NCI-H1930 (cell line): ENCODE data around the gene FAM221B.

Source experiments
- DNase-seq, 2 experiments: peaks; one replicate each; lab custom pipeline; 2025; lab: John Stamatoyannopoulos, UW

The FAM221B gene, protein sequence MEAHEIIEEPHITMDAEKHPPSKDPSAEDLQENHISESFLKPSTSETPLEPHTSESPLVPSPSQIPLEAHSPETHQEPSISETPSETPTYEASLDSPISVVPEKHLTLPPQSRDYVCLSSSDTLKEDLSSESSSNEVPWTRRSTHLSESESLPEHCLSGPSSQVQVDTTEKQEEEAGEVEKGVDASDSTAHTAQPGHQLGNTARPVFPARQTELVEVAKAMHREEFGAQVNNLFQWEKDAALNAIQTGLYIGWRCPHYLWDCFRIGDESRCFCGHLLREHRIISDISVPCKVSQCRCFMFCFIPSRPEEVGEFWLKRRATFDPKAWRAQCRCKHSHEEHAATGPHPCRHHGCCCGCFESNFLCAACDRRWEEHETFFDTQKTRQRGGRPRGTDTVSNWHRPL

DNA sequence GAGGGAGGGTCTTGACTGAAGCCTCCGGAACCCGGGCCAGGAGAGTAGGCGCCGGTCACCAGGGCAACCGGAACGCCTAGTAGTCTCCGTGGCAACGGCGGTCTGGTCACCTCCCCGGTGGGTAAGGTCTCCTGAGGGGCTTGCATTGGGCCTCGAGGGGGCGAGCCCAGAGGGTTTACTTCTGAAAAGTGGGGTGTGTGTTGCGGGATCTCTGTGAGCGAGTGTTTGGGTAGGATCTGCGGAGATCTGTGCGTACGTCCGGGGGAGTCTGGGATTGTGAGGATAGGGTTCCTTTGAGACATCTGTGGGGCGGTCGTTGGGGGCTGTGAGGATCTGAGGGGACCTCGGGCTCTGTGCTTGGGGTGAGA is at the start of gene FAM221B:
Gene FAM221B (minus strand): TSS at position 17 of the 368 bp plus-strand sequence. CDS start 2,571 bp downstream, outside the sequence.
- DNase-seq, result peak in 1 of 2 experiments; percentile 21

DNA sequence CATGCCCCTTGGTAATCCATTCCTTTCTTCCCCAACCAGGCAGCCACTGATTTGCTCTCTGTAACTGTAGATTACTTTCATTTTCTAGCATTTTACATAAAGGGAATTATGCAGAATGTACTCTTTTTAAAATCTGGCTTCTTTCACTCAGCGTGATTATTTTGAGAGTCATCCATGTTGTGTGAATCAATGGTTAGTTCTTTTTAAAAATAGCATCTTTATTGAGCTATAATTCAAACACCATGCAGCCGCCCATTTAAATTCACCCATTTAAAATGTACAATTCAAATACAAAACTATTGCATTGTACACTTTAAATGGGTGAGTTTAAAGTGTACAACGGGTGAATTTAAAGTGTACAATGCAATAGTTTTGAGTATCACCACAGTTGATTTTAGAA is 44.0 kb upstream of the FAM221B start:
- DNase-seq, result no peak

DNA sequence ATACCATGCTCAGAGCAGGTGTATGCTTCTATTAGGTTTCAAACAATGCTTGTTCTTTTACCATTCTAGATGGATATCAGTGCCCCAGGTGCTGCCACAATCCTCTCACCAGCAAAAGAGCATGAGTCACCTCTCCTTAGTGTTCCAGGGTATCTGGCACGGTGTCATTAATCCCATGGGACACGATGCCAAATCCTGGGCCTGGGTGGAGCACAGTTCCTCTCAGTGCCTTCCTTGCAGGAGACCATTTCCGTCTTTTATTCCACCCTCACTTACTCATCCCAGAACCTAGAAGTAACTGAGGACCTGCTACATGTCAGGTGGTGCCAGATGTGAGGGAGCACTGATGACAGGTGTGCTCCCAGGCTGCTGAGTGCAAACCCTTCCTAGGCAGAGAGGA is 43.0 kb upstream of the FAM221B start:
- no peak for DNase-seq

DNA sequence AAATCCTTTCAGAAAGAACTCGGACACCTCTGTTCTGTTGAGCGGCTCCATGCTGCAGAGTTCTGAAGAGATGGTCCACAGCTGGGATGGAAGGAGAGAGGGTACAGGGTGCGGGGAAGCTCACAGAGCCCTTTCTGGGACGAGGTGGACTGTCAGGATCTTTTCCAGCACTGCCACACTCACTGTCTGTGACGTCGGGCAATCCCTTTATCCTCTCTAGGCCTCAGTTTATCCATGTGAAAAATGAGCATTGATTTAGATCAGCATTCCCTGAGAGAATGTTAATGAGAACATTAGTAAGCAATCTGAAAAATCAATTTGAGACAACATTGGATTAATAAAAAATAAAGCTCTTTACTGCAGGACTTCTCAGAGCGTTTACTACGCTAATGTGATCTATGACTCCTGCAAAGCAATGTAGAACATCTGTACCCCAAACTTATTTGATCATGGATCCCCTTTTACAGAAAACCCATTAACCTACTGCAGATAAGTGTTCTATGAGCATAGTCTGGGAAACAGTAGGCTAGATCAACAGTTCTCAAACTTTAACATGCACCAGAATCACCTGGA is 41.9 kb upstream of the FAM221B start, which contains the start of gene OR13J1:
Gene OR13J1 (minus strand): TSS at position 51 of the 573 bp plus-strand sequence. CDS start 0 bp downstream, at position 51.
- no peak for DNase-seq

DNA sequence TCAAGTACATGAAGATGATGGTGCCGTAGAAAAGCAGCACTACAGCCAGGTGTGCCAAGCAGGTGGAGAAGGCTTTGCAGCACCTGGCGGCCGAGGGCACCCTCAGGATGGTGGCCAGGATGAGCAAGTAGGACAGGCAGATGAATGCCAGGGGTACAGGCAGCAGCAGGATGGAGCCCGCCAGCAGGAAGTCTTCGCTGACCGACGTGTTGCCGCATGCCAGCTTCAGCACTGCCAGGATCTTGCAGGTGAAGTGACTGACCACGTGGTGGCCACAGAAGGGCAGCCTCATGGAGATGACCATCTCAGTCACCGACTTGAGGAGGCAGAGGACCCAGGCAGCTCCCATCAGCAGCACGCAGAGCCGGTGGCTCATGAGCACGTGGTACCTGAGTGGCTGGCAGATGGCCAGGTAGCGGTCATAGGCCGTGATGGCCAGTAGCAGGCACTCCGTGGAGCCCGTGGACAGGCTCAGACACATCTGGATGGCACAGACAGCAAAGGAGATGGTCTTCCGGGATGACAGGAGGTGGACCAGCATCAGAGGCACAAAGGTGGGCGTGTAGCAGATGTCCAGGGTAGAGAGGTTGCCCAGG is 41.2 kb upstream of the FAM221B start:
- DNase-seq, result no peak

DNA sequence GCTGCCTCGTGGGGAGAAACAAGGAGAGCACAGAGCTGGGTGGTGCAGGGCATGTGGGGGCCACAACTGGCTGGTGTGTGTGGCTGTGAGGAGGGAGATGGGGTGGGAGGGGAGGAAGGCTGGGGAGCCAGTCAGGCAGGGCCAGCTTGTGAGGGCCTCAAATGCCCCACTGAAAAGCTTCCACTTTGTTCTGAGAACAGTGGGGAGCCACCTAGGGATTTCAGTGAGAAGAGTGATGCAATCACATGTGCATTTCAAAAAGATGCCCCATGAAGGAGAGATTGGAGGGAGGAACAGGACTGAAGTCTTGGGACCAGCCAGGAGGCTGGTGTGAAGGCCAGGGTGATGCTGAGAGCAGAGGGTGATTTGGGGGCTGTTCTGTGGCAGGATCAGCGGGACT is 40.4 kb upstream of the FAM221B start:
- no peak for DNase-seq

DNA sequence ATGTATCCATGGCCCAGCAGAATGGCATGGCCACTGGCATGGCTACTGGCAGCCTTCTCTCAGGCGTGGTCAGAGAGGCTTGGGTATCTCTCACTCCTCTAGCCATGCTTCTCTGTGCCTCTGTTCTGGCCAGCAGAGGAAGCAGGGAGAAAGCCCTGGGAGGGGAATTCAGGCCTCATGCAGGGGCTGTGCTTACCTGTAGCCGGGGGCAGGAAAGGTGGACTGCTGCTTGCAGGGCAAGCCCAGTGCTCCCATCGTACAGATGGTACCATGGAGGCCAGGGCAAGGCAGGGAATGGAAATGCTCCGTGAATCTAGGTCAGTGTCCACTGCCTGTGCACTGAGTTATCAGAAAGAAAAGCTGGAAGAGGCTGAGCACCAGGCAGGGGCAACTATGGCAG is 39.0 kb upstream of the FAM221B start:
- DNase-seq, result no peak

DNA sequence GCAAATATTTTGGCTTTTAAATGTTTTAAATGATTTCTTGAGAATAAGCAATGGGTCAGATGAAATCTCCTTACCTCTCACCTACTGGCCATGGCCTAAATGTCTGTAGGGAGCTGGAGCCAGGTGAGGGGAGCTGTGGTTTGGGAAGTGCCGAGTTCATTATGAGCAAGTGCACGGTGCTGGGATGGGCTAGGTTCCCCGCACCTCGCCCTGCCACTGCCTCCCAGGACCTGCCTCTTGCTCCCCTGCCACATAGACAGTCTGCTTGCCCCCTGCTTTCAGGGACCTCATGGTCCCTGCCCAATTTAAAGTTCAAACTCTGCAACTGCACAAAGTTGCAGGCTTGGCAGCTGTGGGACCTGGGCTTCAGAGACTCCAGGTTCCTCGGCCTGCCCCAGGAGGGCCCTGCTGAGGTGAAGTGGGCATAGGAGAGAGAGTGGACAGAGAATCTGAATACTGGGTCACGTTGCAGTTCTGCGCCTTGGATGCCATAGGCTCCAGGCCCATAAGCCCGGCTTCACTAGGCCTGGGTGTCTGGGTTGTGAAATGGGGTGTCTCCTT is 36.2 kb upstream of the FAM221B start:
- no peak for DNase-seq

DNA sequence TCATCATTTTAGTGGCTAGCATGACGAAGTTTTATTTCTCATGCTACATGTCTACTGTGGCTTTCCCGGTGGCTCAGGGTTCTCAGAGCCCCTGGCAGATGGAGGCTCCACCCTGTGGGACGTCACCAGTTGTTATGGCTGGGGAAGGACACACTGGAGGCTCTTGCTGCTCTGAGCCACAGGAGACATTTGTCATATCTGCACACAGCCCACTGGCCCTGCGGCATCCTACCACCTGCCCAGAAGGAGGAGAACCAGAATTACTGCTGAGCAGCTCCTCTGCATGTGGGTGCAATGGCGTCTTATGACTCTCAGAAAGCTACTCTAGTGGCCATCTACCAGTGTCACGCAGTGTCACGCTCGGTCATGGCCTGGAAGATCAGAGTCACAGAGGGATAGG is 35.1 kb upstream of the FAM221B start:
- DNase-seq, result no peak

DNA sequence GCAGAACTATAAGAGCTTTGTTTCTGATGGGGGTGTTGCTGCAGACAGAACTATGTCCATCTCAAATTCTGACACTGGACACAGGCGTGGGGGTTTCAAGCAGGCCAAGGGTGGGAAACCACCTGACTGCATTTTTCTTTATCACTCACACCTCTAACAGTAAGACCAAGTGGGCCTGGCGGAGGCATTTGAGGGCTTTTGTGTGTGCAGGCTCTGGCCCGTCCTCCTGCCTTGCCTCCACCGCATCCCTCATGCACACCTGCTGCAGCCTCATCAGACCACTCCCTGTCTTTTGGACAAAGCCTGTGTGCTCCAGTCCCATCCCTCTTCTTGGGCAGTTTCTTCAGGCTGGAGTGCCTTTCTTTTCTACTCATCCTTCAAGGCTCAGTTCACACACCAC is 33.8 kb upstream of the FAM221B start:
- DNase-seq, result no peak

DNA sequence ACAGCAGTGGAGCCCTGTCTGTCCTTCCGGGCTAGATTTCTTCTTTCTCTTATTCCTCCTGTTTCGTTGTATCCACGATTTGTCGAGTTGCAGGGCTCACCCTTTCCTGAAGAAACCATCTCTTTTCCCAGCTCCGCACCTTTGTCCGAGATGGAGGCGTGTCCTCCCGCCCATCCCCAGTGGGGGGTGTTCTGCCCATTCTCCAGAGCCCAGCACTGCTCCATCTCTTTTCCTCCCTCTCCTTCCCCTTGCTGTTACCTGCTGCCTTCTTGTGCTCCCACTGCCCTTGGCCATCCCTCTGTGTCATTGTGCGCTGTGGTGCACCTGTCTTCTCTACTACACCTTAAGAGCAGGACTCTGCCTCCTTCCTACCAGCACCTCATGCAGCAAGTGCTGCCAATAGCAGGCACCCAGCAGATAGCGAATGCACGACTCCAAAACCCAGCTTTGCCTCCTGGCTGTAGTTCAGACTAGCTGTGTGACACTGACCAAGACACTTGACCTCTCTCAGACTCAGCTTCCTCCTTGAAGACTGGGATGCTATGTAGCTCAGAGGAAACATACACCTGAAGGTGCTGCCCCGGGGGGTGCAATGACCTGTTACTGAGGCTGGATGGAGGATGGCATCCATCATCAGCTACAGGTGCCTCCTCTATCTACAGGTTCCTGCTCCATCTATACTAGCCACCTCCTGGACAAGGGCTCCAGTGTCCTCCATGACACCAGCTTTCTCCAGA is 32.8 kb upstream of the FAM221B start:
- no peak for DNase-seq

DNA sequence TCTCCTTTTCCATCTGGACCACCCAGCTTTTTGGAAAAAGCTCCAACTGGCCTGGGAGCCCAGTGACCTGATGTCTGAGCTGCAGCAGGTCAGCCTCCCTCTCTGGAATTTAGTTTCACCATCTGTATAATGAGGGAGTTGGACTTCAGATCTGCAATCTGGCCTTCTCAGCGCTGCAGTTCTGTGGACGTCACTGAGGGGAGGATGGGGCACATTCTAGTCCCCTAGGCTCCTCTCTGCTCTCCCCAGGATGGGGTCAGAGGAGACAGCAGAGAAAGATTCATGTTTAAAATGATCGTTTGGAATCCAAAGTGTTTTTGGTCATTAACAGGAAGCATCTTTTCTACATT is 31.4 kb upstream of the FAM221B start:
- no peak for DNase-seq

DNA sequence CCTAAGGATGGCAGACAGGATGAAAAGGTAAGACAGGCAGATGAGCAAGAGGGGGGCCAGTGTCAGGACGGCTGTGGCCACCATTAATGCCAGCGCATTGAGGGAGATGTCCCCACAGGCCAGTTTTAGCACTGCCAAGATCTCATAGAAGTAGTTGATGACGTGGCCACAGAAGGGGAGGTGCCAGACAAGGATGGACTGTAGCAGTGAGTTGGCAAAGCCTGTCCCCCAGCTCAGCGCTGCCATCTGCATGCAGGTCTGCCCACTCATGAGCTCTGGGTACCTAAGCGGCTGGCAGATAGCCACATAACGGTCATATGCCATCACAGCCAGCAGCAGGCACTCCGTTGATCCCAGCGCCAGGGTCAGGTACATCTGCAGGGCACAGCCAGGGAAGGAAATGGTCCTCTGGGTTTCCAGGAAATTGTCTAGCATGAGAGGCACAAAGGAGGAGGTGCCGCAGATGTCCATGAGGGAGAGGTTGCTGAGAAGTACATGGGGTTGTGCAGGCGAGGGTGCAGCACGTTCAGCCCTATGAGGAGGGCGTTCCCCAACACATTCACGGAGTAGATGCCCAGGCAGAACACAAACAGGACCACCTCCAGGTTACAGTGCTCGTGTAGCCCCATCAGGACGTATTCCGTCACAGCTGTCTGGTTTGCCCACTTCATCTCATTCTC is 30.9 kb upstream of the FAM221B start:
- DNase-seq, result no peak

DNA sequence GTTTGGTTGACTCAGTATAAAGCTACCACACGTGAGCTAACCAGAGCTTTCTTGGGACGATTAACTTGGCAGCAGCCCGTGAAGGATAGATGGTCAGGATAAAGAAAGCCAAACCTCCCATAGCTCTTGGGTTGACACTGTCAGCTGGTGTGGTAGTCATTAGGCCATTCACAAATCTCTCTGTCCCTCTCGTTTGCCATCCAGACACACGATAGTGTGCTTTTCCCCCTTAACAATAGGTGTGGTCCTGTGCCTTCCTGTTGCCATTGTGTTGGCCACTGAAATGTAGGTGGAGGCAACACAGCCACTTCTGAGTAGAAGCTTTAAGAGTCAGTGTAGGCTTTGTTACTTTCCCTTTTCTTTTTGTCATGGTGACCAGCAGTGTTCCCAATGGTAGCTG is 29.9 kb upstream of the FAM221B start:
- DNase-seq, result no peak

DNA sequence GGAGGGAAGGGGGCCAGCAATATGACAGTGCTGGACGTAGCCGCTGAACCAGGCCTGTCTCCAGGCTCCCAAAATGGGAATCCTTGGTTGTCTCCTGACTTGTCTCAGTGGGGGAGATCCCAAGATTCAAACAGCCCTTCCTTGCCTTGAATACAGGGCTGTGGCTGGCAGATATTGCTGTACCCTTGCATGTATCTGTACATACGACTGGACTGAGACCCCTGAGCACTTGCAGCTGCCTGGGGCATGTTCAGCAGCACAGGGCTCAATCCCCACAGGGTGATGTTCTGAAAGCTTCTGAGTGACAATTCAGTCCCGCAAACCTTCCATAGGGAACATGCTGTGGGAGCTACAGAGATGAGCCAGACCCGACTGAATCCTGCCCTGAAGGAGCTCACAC is 28.4 kb upstream of the FAM221B start:
- DNase-seq, result no peak

DNA sequence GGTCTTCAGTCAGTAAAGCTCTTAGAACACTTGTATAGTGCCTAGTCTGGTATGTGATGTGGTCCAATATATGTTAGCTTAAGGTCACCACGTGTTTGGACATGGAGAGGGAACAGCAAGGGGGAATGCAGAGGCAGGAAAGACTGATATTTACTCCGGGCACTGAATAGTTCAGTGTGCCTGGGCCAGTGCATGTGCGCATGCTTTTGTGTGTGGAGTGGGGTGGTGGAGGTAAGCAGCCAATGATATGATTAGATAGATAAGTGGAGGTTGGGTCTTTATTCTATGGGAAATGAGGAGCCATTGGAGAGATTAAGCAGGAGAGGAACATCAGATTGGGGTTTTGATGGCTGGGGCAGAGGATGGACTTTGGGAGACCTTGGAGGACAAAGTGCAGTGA is 27.7 kb upstream of the FAM221B start:
- no peak for DNase-seq

DNA sequence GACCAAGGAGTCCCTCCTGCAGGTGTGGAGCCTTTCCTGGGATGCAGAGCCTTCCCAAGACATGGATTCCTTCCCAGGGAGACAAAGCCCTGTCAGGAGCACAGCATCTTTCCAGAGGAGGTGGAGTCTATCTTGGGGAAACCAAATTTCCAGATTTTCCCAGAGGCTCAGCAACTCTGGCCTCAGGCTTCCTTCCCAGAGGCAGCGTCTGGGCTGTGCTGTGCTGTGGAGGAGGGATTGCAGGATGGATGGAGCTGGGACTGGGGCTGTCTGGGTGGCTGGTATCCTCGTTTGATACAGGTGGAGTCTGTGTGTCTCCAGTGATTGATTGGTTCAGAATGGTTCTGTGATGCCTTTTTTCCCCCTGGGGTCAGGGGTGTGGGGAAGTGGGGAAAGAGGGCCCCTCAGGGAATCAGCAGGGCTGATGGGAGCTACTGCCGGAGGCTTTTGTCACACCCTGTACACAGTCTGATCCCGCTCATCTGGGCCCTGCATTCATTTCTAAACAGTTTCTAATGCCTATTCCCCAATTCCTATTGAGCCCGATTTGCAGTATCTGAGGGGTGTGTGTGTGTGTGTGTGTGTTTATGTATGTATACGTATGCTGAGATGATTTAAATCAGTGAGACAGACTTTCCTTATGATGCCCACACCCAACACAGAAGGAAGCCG is 25.7 kb upstream of the FAM221B start:
- no peak for DNase-seq

DNA sequence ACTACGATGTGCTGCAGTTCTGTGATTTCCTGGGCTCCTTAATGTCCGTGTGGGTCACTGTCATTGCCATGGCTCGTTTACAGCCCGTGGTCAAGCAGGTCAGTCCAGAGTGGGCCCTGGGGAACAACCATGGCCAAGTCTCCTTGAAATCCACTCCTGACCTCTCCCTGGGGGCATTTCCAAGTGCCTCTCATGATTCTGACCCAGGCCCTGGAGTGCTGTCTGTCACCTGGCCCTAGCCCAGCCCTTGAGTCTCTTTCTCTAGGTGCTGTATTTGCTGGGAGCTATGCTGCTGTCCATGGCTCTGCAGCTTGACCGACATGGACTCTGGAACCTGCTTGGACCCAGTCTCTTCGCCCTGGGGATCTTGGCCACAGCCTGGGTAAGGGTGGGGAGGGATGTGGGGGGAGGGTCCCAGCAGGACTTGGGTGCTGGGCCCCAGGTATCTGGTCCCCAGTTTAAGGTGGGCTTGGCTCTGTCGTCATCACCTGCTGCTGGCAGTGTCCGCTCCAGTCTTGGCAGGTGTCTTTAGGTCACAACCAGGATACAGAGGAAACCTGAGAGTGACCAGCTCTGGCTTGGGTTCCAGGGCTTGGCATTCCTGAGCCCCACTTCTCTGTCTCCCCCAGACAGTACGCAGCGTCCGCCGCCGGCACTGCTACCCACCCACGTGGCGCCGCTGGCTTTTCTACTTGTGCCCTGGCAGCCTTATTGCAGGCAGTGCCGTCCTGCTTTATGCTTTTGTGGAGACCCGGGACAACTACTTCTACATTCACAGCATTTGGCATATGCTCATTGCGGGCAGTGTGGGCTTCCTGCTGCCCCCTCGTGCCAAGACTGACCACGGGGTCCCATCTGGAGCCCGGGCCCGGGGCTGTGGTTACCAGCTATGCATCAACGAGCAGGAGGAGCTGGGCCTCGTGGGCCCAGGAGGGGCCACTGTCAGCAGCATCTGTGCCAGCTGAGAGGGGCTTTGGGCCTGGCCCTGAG is 24.6 kb upstream of the FAM221B start:
- DNase-seq, result no peak

DNA sequence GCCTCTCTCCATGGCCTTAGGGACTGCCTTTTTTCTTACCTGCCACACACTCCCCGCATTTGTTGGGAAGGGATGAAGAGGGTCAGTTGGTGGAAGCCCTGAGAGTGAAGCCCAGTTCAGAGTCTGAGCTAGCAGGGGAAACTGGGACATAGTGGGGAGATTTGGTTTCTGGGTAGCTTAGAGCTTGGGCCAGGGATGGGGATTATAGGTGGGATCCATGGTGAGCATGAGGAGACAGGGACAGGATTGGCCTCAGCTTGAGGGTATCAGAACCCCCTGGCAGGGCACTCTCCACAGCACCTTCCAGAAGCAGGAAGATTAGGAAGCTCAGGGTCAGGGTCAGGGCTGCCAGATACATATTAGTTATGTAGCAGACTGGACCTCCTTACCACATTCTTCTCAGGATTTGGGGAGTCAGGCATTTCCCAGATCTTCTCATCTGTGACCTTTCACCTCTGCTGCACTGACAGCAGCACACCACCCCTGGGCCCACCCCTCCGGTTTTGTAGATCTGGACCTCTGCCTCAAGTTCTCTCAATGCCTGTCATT is 23.8 kb upstream of the FAM221B start:
- DNase-seq, result no peak
